Measurements from ENCODE around the gene APEH. TPM values are rescaled to one million over a fixed set of nuclear protein-coding genes. Genes with fewer than 3 reads are reported as not detected.

Gene APEH
- total and polyA plus RNA-seq, 2 of the 13 experiments (the other 11 are each of a cell fraction or from before 2014, with no cell fraction given), result 116 to 130 TPM

DNA sequence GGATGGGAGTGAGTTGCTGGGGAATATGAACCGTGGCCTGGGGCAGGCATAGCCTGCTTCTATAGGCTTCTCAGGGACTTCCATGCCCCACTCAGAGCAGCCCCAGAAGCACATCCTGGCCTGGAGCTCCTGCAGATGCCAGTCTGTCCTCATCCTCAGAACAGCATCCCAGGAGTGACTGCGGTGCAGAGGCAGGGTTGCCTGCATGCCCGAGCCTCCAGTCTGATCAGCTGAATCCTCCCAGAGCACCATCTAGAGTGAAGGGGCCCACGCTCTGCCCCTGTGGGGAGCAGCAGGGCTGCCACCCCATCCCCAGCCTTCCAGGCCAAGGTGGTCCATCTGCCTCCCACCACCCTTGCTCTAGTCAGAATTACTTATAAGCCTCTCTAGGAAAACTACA lies 44.7 kb upstream of the APEH start:
- H3K79me2 ChIP-seq (ENCODE audit: insufficient read depth, low read length), result no peaks in the 10 kb centered on the region
- TF ChIP-seq ATF1 (CRISPR knock-in tag; IDR thresholded peaks at IDR 0.05) (no peak), ZKSCAN8 (CRISPR knock-in tag; IDR thresholded peaks at IDR 0.05; ENCODE audit: borderline replicate concordance) (no peak), IKZF4 (CRISPR knock-in tag; IDR thresholded peaks at IDR 0.05; ENCODE audit: borderline replicate concordance, low read depth, not compliant biosample characterization) (no peak), KLF15 (CRISPR knock-in tag; IDR thresholded peaks at IDR 0.05; ENCODE audit: borderline replicate concordance) (no peak), SNRNP70 (IDR thresholded peaks at IDR 0.05; ENCODE audit: low read depth, low read length) (no peak), THYN1 (CRISPR knock-in tag; IDR thresholded peaks at IDR 0.05; ENCODE audit: borderline replicate concordance, low read depth) (no peak), HNRNPK (IDR thresholded peaks at IDR 0.05; ENCODE audit: low read depth, low read length, poor library complexity, severe bottlenecking) (no peak)
- TF ChIP-seq, protein P1, sequence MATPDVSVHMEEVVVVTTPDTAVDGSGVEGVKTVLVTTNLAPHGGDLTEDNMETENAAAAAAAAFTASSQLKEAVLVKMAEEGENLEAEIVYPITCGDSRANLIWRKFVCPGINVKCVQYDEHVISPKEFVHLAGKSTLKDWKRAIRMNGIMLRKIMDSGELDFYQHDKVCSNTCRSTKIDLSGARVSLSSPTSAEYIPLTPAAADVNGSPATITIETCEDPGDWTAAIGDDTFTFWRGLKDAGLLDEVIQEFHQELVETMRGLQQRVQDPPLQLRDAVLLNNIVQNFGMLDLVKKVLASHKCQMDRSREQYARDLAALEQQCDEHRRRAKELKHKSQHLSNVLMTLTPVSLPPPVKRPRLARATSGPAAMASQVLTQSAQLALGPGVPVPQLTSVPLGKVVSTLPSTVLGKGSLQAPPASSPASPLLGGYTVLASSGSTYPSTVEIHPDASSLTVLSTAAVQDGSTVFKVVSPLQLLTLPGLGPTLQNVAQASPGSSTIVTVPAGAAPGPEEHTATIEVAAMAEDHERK (CRISPR knock-in tag; IDR thresholded peaks at IDR 0.05; ENCODE audit: low read depth), result no peak
- TF ChIP-seq, protein P2, sequence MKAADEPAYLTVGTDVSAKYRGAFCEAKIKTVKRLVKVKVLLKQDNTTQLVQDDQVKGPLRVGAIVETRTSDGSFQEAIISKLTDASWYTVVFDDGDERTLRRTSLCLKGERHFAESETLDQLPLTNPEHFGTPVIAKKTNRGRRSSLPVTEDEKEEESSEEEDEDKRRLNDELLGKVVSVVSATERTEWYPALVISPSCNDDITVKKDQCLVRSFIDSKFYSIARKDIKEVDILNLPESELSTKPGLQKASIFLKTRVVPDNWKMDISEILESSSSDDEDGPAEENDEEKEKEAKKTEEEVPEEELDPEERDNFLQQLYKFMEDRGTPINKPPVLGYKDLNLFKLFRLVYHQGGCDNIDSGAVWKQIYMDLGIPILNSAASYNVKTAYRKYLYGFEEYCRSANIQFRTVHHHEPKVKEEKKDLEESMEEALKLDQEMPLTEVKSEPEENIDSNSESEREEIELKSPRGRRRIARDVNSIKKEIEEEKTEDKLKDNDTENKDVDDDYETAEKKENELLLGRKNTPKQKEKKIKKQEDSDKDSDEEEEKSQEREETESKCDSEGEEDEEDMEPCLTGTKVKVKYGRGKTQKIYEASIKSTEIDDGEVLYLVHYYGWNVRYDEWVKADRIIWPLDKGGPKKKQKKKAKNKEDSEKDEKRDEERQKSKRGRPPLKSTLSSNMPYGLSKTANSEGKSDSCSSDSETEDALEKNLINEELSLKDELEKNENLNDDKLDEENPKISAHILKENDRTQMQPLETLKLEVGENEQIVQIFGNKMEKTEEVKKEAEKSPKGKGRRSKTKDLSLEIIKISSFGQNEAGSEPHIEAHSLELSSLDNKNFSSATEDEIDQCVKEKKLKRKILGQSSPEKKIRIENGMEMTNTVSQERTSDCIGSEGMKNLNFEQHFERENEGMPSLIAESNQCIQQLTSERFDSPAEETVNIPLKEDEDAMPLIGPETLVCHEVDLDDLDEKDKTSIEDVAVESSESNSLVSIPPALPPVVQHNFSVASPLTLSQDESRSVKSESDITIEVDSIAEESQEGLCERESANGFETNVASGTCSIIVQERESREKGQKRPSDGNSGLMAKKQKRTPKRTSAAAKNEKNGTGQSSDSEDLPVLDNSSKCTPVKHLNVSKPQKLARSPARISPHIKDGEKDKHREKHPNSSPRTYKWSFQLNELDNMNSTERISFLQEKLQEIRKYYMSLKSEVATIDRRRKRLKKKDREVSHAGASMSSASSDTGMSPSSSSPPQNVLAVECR (CRISPR knock-in tag; IDR thresholded peaks at IDR 0.05; ENCODE audit: borderline replicate concordance), result no peak
- TF ChIP-seq, protein P3, sequence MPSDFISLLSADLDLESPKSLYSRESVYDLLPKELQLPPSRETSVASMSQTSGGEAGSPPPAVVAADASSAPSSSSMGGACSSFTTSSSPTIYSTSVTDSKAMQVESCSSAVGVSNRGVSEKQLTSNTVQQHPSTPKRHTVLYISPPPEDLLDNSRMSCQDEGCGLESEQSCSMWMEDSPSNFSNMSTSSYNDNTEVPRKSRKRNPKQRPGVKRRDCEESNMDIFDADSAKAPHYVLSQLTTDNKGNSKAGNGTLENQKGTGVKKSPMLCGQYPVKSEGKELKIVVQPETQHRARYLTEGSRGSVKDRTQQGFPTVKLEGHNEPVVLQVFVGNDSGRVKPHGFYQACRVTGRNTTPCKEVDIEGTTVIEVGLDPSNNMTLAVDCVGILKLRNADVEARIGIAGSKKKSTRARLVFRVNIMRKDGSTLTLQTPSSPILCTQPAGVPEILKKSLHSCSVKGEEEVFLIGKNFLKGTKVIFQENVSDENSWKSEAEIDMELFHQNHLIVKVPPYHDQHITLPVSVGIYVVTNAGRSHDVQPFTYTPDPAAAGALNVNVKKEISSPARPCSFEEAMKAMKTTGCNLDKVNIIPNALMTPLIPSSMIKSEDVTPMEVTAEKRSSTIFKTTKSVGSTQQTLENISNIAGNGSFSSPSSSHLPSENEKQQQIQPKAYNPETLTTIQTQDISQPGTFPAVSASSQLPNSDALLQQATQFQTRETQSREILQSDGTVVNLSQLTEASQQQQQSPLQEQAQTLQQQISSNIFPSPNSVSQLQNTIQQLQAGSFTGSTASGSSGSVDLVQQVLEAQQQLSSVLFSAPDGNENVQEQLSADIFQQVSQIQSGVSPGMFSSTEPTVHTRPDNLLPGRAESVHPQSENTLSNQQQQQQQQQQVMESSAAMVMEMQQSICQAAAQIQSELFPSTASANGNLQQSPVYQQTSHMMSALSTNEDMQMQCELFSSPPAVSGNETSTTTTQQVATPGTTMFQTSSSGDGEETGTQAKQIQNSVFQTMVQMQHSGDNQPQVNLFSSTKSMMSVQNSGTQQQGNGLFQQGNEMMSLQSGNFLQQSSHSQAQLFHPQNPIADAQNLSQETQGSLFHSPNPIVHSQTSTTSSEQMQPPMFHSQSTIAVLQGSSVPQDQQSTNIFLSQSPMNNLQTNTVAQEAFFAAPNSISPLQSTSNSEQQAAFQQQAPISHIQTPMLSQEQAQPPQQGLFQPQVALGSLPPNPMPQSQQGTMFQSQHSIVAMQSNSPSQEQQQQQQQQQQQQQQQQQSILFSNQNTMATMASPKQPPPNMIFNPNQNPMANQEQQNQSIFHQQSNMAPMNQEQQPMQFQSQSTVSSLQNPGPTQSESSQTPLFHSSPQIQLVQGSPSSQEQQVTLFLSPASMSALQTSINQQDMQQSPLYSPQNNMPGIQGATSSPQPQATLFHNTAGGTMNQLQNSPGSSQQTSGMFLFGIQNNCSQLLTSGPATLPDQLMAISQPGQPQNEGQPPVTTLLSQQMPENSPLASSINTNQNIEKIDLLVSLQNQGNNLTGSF (CRISPR knock-in tag; IDR thresholded peaks at IDR 0.05), result no peak
- TF ChIP-seq, protein P4, sequence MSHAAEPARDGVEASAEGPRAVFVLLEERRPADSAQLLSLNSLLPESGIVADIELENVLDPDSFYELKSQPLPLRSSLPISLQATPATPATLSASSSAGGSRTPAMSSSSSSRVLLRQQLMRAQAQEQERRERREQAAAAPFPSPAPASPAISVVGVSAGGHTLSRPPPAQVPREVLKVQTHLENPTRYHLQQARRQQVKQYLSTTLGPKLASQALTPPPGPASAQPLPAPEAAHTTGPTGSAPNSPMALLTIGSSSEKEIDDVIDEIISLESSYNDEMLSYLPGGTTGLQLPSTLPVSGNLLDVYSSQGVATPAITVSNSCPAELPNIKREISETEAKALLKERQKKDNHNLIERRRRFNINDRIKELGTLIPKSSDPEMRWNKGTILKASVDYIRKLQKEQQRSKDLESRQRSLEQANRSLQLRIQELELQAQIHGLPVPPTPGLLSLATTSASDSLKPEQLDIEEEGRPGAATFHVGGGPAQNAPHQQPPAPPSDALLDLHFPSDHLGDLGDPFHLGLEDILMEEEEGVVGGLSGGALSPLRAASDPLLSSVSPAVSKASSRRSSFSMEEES (CRISPR knock-in tag; IDR thresholded peaks at IDR 0.05), result no peak
- no peak overlapping the region for H3K9ac ChIP-seq (ENCODE audit: insufficient read depth, low read depth, low read length)
- no peak overlapping the region for H3K4me3 ChIP-seq (replicated peaks in 1 of 3; ENCODE audit: insufficient read depth in 1 of 3, low read depth in 2 of 3, low read length in 3 of 3)
- ATAC-seq (no peak), DNase-seq (ENCODE audit: low spot score) (no peak), FAIRE-seq (no peak)
- no peaks in the 10 kb centered on the region for H3K4me1 ChIP-seq (ENCODE audit: insufficient read depth, low read length)
- POLR2A ChIA-PET, result no interaction called here
- no peaks in the 10 kb centered on the region for H4K20me1 ChIP-seq (ENCODE audit: insufficient read depth, low read length)
- CTCF ChIA-PET (ENCODE audit: low intra/inter-chr PET ratio, low total read pairs), result no interaction called here
- H3K27ac ChIP-seq (ENCODE audit: extremely low read length, insufficient read depth, low read length), result no peak overlapping the region
- H3K4me2 ChIP-seq (ENCODE audit: low read depth, low read length), result no peak overlapping the region
- intact Hi-C loops (cut with micrococcal nuclease; ENCODE audit: unreplicated experiment), result no loop called here
- peaks cover 0 to 8% of the 10 kb centered on the region in 2 experiments; a peak in 2 of 5 replicates for H3K36me3 ChIP-seq (replicated peaks in 1 of 2; ENCODE audit: control insufficient read depth in 1 of 2, insufficient read depth in 2 of 2, low read length in 2 of 2)
- no peak overlapping the region for H2AFZ ChIP-seq (ENCODE audit: low read length)
- 68% methylated on average over 2 of the region's 4 CpGs for WGBS (ENCODE audit: low lambda C conversion rate)
- no TSS peak for BruUV-seq (replicated peaks)
- in situ Hi-C loops (cut with HindIII; ENCODE audit: extremely low pct_ligation_motif_present, low pct_unique_long_range_greater_than_20kb), result no loop called here
- no peaks in the 10 kb centered on the region for H3K27me3 ChIP-seq (ENCODE audit: control insufficient read depth in 1 of 2, insufficient read depth in 2 of 2, low read length in 2 of 2)
- H3K9me3 ChIP-seq (ENCODE audit: low read length), result no peaks in the 10 kb centered on the region
